ENCODE measurements around the gene KCNH1. TPM values are rescaled to one million over a fixed set of nuclear protein-coding genes. Genes with fewer than 3 reads are reported as not detected.

KCNH1 gene
- polyA plus RNA-seq, 3 donors = 0.26 to 0.73 (median 0.31) TPM

- DNase-seq (ENCODE audit: extremely low read depth in 1 of 11, low read depth in 9 of 11, low spot score in 4 of 11) = no peak
Measured at GRCh38 chr1:210650403-210650802, 483.5 kb downstream of the KCNH1 start.

GRCh38 chr1:210648588-210649269 lies 485.2 kb downstream of the KCNH1 start:
- no peak for DNase-seq (ENCODE audit: extremely low read depth in 1 of 11, low read depth in 9 of 11, low spot score in 4 of 11)

GRCh38 chr1:210647406-210648333 lies 486.3 kb downstream of the KCNH1 start:
- no peak for DNase-seq (ENCODE audit: extremely low read depth in 1 of 11, low read depth in 9 of 11, low spot score in 4 of 11)

- DNase-seq (ENCODE audit: extremely low read depth in 1 of 11, low read depth in 9 of 11, low spot score in 4 of 11) = no peak
Measured at GRCh38 chr1:210646258-210646616, 487.7 kb downstream of the KCNH1 start.

- DNase-seq (ENCODE audit: extremely low read depth in 1 of 11, low read depth in 9 of 11, low spot score in 4 of 11) = no peak
Measured at GRCh38 chr1:210645582-210646257, 488.2 kb downstream of the KCNH1 start.

- no peak for DNase-seq (ENCODE audit: extremely low read depth in 1 of 11, low read depth in 9 of 11, low spot score in 4 of 11)
Measured at GRCh38 chr1:210641582-210641981, 492.4 kb downstream of the KCNH1 start.

- DNase-seq (ENCODE audit: extremely low read depth in 1 of 11, low read depth in 9 of 11, low spot score in 4 of 11) = no peak
Measured at GRCh38 chr1:210635108-210635507, 498.8 kb downstream of the KCNH1 start.

GRCh38 chr1:210633636-210634035 lies 500.3 kb downstream of the KCNH1 start:
- DNase-seq (ENCODE audit: extremely low read depth in 1 of 11, low read depth in 9 of 11, low spot score in 4 of 11) = no peak

- no peak for DNase-seq (ENCODE audit: extremely low read depth in 1 of 11, low read depth in 9 of 11, low spot score in 4 of 11)
Measured at GRCh38 chr1:210633140-210633539, 500.8 kb downstream of the KCNH1 start.

GRCh38 chr1:210631399-210631798 lies 502.5 kb downstream of the KCNH1 start:
- no peak for DNase-seq (ENCODE audit: extremely low read depth in 1 of 11, low read depth in 9 of 11, low spot score in 4 of 11)

- no peak for DNase-seq (ENCODE audit: extremely low read depth in 1 of 11, low read depth in 9 of 11, low spot score in 4 of 11)
Measured at GRCh38 chr1:210629276-210629675, 504.7 kb downstream of the KCNH1 start.

- no peak for DNase-seq (ENCODE audit: extremely low read depth in 1 of 11, low read depth in 9 of 11, low spot score in 4 of 11)
Measured at GRCh38 chr1:210627755-210628154, 506.2 kb downstream of the KCNH1 start.

Other genes with a start within 250 kb of the KCNH1 start
- 100 to 1,000 TPM in 1 of 3 donors, 10 to 100 TPM in 2; 69.3 to 106 (median 76.8) TPM for gene RCOR3, start 125.2 kb upstream of the KCNH1 start, polyA plus RNA-seq (ENCODE audit: insufficient read length in 3 of 3)
- gene TRAF5, start 192.7 kb upstream of the KCNH1 start, polyA plus RNA-seq (ENCODE audit: insufficient read length in 3 of 3) = 10 to 100 TPM; 13.2 to 29.0 (median 18.3) TPM